HepG2 (cell line): ENCODE measurements around the gene SNX13. TPM values are rescaled to one million over a fixed set of nuclear protein-coding genes. Genes with fewer than 3 reads are reported as not detected.
A peak's percentile ranks its signal among the peaks of the same experiment; 100 is the strongest.

Source experiments
- BATF2 ChIP-seq: sonication (generic); formaldehyde crosslinking; IDR thresholded peaks from 2 replicates; pipeline ENCODE4 v1.8.0; 2022; ENCODE audit warnings: mild to moderate bottlenecking, missing genetic modification reagents, moderate library complexity
- BCLAF1 ChIP-seq: fragments of 450-650 bp; IDR thresholded peaks from 2 replicates; pipeline ENCODE4 v1.6.1; 2017; ENCODE audit warnings: mild to moderate bottlenecking
- CBX5 ChIP-seq: sonication (generic); formaldehyde crosslinking; IDR thresholded peaks from 2 replicates; pipeline ENCODE4 v1.4.0; 2020; ENCODE audit warnings: missing genetic modification reagents, borderline replicate concordance
- CEBPB ChIP-seq: IDR thresholded peaks from 2 replicates; pipeline ENCODE4 v1.6.1; 2011; ENCODE audit warnings: low read depth, low read length, improper control_type of control experiment, borderline replicate concordance
- DNMT1 ChIP-seq: sonication (generic); formaldehyde crosslinking; IDR thresholded peaks from 2 replicates; pipeline ENCODE4 v1.5.1; 2020; ENCODE audit warnings: mild to moderate bottlenecking, missing genetic modification reagents
- GABPA ChIP-seq, 2 experiments: IDR thresholded peaks; 2 replicates each; pipeline ENCODE4 v1.6.1; 2011 to 2016; ENCODE audit warnings: low read depth in 2 of 2, low read length in 1 of 2, missing biosample characterization in 1 of 2, missing genetic modification characterization in 1 of 2
- KDM1A ChIP-seq: IDR thresholded peaks from 2 replicates; pipeline ENCODE4 v1.6.1; 2016; ENCODE audit warnings: missing compliant biosample characterization
- KDM3A ChIP-seq: IDR thresholded peaks from 2 replicates; pipeline ENCODE4 v1.6.1; 2018; ENCODE audit warnings: low read depth, missing compliant biosample characterization
- KLF15 ChIP-seq: sonication (generic); formaldehyde crosslinking; IDR thresholded peaks from 2 replicates; pipeline ENCODE4 v1.8.1; 2023; ENCODE audit warnings: borderline replicate concordance, mild to moderate bottlenecking, inconsistent platforms, missing genetic modification reagents, mixed read lengths
- NFIB ChIP-seq: sonication (generic); formaldehyde crosslinking; IDR thresholded peaks from 2 replicates; pipeline ENCODE4 v1.9.0; 2021; ENCODE audit warnings: missing genetic modification reagents, mild to moderate bottlenecking, borderline replicate concordance
- PRMT3 ChIP-seq: sonication (generic); formaldehyde crosslinking; IDR thresholded peaks from 2 replicates; pipeline ENCODE4 v1.8.1; 2022; ENCODE audit warnings: low read depth, mild to moderate bottlenecking, moderate library complexity, missing genetic modification reagents, borderline replicate concordance
- SCMH1 ChIP-seq: sonication (generic); formaldehyde crosslinking; IDR thresholded peaks from 2 replicates; pipeline ENCODE4 v1.9.0; 2021; ENCODE audit warnings: missing genetic modification reagents, mild to moderate bottlenecking, borderline replicate concordance
- ZBTB21 ChIP-seq: sonication (generic); formaldehyde crosslinking; IDR thresholded peaks from 2 replicates; pipeline ENCODE4 v1.4.0; 2020; ENCODE audit warnings: missing genetic modification reagents
- ZNF333 ChIP-seq: sonication (generic); formaldehyde crosslinking; IDR thresholded peaks from 2 replicates; pipeline ENCODE4 v1.4.0; 2020; ENCODE audit warnings: mild to moderate bottlenecking, missing genetic modification reagents, borderline replicate concordance
- ZNF335 ChIP-seq: sonication (generic); formaldehyde crosslinking; IDR thresholded peaks from 2 replicates; pipeline ENCODE4 v1.4.0; 2020; ENCODE audit warnings: missing genetic modification reagents
- ZNF468 ChIP-seq: sonication (generic); formaldehyde crosslinking; IDR thresholded peaks from 2 replicates; pipeline ENCODE4 v1.8.0; 2022; ENCODE audit warnings: mild to moderate bottlenecking, moderate library complexity, missing genetic modification reagents
- ZNF543 ChIP-seq: sonication (generic); formaldehyde crosslinking; IDR thresholded peaks from 2 replicates; pipeline ENCODE4 v1.4.0; 2020; ENCODE audit warnings: mild to moderate bottlenecking, missing genetic modification reagents
- ZNF589 ChIP-seq: sonication (generic); formaldehyde crosslinking; conservative IDR thresholded peaks from 2 replicates; pipeline ENCODE4 v1.8.0; 2022; ENCODE audit warnings: mild to moderate bottlenecking, moderate library complexity, missing genetic modification reagents
- ZNF597 ChIP-seq: sonication (generic); formaldehyde crosslinking; IDR thresholded peaks from 2 replicates; pipeline ENCODE4 v1.5.0; 2020; ENCODE audit warnings: missing genetic modification reagents
- ZNF878 ChIP-seq: sonication (generic); formaldehyde crosslinking; IDR thresholded peaks from 2 replicates; pipeline ENCODE4 v1.8.1; 2023; ENCODE audit warnings: mild to moderate bottlenecking, missing genetic modification reagents, moderate library complexity
- ZSCAN20 ChIP-seq: sonication (generic); formaldehyde crosslinking; IDR thresholded peaks from 2 replicates; pipeline ENCODE4 v1.4.0; 2020; ENCODE audit warnings: missing genetic modification reagents, mild to moderate bottlenecking, borderline replicate concordance
- polyA plus RNA-seq, 8 experiments: library from polyadenylated mRNA; depleted of rRNA in 3 of 8; stranded (reverse) in 7 of 8; unstranded in 1 of 8; fragments of >200 nt; fragmentation: Illumina TruSeq in 4 of 8; extraction: Trizol in 4 of 8; gene quantifications; 2 replicates each; pipeline versions ENCODE4 v1.2.1 to v1.2.3, GENCODE V29; 2011 to 2016; ENCODE audit warnings: low read depth in 4 of 8, missing spikeins in 1 of 8, mixed read lengths in 1 of 8; ENCODE audit not compliant: insufficient read depth in 1 of 8
- total RNA-seq, 5 experiments: library from RNA; depleted of rRNA; stranded (reverse); fragments of >200 nt; fragmentation: Illumina TruSeq; extraction: Trizol; gene quantifications; 2 replicates each; pipeline ENCODE4 v1.2.3, GENCODE V29; 2016; ENCODE audit warnings: low read depth in 1 of 5
- TF ChIP-seq, protein P1 (sequence below): sonication (generic); formaldehyde crosslinking; IDR thresholded peaks from 2 replicates; pipeline ENCODE4 v1.4.0; 2020; ENCODE audit warnings: mild to moderate bottlenecking, missing genetic modification reagents

The SNX13 gene
- total and polyA plus RNA-seq, 2 of the 13 experiments (the other 11 are each of a cell fraction or from before 2014, with no cell fraction given), result 14.3 to 32.3 TPM

DNA sequence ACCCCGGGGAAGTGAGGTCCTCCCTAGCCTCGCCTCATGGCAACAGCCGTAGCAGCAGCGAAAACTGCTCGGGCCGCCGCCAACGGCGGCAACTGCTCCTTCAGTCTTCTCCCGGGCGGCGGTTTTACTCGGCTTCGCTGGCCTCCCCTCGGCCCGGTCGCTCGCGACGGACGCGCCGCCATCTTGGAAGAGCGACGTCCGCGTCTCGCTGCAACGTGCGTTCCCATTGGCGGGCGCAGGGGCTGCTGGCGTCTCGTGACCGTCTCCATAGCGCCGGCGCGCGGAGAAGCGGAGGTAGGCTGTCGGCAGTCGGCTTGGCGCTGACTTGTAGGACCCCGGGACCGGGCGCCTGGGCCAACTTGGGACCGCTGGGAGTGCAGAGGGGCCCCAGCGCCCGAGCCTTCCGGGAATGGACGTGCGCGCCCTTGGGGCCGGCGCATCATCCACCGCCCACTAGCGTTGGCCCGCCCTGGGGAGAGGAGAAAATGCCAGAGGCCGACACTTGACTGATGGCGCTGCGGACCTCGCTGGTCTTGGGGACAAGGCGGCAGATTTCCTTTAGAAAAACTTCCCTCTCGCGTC lies at the start of gene SNX13 (continued):
- TF ChIP-seq KLF15 (CRISPR knock-in tag) (no peak), ZNF589 (CRISPR knock-in tag) (no peak), CBX5 (CRISPR knock-in tag) (peak; percentile 78; the same call in 1 of the 2 replicates), KDM3A (CRISPR knock-in tag) (no peak), ZNF597 (CRISPR knock-in tag) (no peak), KDM1A (CRISPR knock-in tag) (no peak), ZBTB21 (CRISPR knock-in tag) (no peak), NFIB (CRISPR knock-in tag) (no peak), ZSCAN20 (CRISPR knock-in tag) (0 out of 2 replicates have a peak, but pooled peaks have one; percentile 44), DNMT1 (no peak), BCLAF1 (no peak), SCMH1 (CRISPR knock-in tag) (no peak), ZNF878 (CRISPR knock-in tag) (no peak), GABPA (IDR thresholded peaks at IDR 0.05; ENCODE audit: low read depth, low read length) (no peak), GABPA (CRISPR knock-in tag; IDR thresholded peaks at IDR 0.05; ENCODE audit: low read depth) (no peak; the same call in 1 of the 2 replicates), BATF2 (CRISPR knock-in tag) (no peak), ZNF468 (0 out of 2 replicates have a peak, but pooled peaks have one; percentile 51), ZNF335 (CRISPR knock-in tag) (peak; percentile 72; the same call in 1 of the 2 replicates), ZNF543 (CRISPR knock-in tag) (peak; percentile 91; the same call in 1 of the 2 replicates), PRMT3 (CRISPR knock-in tag) (peak; percentile 84; the same call in 1 of the 2 replicates), CEBPB (no peak), ZNF333 (CRISPR knock-in tag) (peak; percentile 74; the same call in 1 of the 2 replicates)
- TF ChIP-seq, protein P1, sequence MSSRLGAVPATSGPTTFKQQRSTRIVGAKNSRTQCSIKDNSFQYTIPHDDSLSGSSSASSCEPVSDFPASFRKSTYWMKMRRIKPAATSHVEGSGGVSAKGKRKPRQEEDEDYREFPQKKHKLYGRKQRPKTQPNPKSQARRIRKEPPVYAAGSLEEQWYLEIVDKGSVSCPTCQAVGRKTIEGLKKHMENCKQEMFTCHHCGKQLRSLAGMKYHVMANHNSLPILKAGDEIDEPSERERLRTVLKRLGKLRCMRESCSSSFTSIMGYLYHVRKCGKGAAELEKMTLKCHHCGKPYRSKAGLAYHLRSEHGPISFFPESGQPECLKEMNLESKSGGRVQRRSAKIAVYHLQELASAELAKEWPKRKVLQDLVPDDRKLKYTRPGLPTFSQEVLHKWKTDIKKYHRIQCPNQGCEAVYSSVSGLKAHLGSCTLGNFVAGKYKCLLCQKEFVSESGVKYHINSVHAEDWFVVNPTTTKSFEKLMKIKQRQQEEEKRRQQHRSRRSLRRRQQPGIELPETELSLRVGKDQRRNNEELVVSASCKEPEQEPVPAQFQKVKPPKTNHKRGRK (CRISPR knock-in tag), result peak; percentile 36; the same call in 1 of the 2 replicates
